ENCODE results near the gene DNM1. TPM values are rescaled to one million over a fixed set of nuclear protein-coding genes. Genes with fewer than 3 reads are reported as not detected.

Gene DNM1
- total and polyA plus RNA-seq, 4 donors, result 0.29 to 5.9 (median 1.1) TPM

- TF ChIP-seq REST (IDR thresholded peaks at IDR 0.05) (no peak), NR2F2 (IDR thresholded peaks at IDR 0.05) (no peak)
Observed at GRCh38 chr9:128222026-128222425, 18.8 kb downstream of the DNM1 start (continued).

GRCh38 chr9:128222880-128223670, 19.9 kb downstream of the DNM1 start:
- 90% methylated on average over 13 of the region's 13 CpGs for WGBS
- TF ChIP-seq REST (IDR thresholded peaks at IDR 0.05), result no peak
- no peak for TF ChIP-seq TAF1 (conservative IDR thresholded peaks at IDR 0.05)
- TF ChIP-seq HNF4A (conservative IDR thresholded peaks at IDR 0.05), result no peak
- no peak for TF ChIP-seq JUND (IDR thresholded peaks at IDR 0.05)
- Histone ChIP-seq H3K27me3 (ENCODE audit: control insufficient read depth in 4 of 4, insufficient read depth in 4 of 4, low read length in 3 of 4) (no peaks in the 10 kb centered on the region), H3K4me3 (ENCODE audit: low read depth in 1 of 3, low read length in 3 of 3) (no peak overlapping the region), H3K4me1 (ENCODE audit: control insufficient read depth in 4 of 4, insufficient read depth in 4 of 4, low read length in 3 of 4) (peaks cover 1 to 13% (median 6%) of the 10 kb centered on the region in 4 donors), H3K9ac (ENCODE audit: low read depth in 1 of 2, low read length in 2 of 2) (no peak overlapping the region), H3K36me3 (ENCODE audit: control insufficient read depth in 4 of 4, insufficient read depth in 3 of 4, low read depth in 1 of 4, low read length in 3 of 4) (peaks cover 0 to 3% (median 0%) of the 10 kb centered on the region in 4 donors), H3K27ac (ENCODE audit: low read depth in 1 of 2, low read length in 2 of 2) (no peak overlapping the region), H3K9me3 (ENCODE audit: control insufficient read depth in 4 of 4, low read length in 3 of 4) (no peaks in the 10 kb centered on the region)
- DNase-seq (ENCODE audit: low spot score), result no peak

GRCh38 chr9:128224877-128225276, 21.7 kb downstream of the DNM1 start:
- Histone ChIP-seq H3K36me3 (ENCODE audit: control insufficient read depth in 4 of 4, insufficient read depth in 3 of 4, low read depth in 1 of 4, low read length in 3 of 4) (peaks cover 0 to 3% (median 0%) of the 10 kb centered on the region in 4 donors), H3K27ac (ENCODE audit: low read depth in 1 of 2, low read length in 2 of 2) (no peak overlapping the region), H3K27me3 (ENCODE audit: control insufficient read depth in 4 of 4, insufficient read depth in 4 of 4, low read length in 3 of 4) (no peaks in the 10 kb centered on the region), H3K9ac (ENCODE audit: low read depth in 1 of 2, low read length in 2 of 2) (no peak overlapping the region), H3K4me3 (ENCODE audit: low read depth in 1 of 3, low read length in 3 of 3) (no peak overlapping the region), H3K4me1 (ENCODE audit: control insufficient read depth in 4 of 4, insufficient read depth in 4 of 4, low read length in 3 of 4) (no peaks in the 10 kb centered on the region), H3K9me3 (ENCODE audit: control insufficient read depth in 4 of 4, low read length in 3 of 4) (no peaks in the 10 kb centered on the region)
- DNase-seq (ENCODE audit: low spot score), result no peak
- 93% methylated on average over 7 of the region's 7 CpGs for WGBS
- TF ChIP-seq FOXA2 (IDR thresholded peaks at IDR 0.05), result no peak
- TF ChIP-seq HNF4G (IDR thresholded peaks at IDR 0.05), result no peak
- TF ChIP-seq ZBTB33 (IDR thresholded peaks at IDR 0.05), result no peak
- no peak for TF ChIP-seq NR2F2 (IDR thresholded peaks at IDR 0.05)
- TF ChIP-seq CTCF (IDR thresholded peaks at IDR 0.05; ENCODE audit: low read depth, low read length, missing input control), result no peak
- TF ChIP-seq TAF1 (conservative IDR thresholded peaks at IDR 0.05), result no peak
- TF ChIP-seq EGR1 (IDR thresholded peaks at IDR 0.05; ENCODE audit: low read depth in 2 of 2), result no peak
- no peak for TF ChIP-seq GABPA (IDR thresholded peaks at IDR 0.05 in 1 of 2, conservative IDR thresholded peaks at IDR 0.05 in 1 of 2)
- TF ChIP-seq SP1 (IDR thresholded peaks at IDR 0.05), result no peak
- TF ChIP-seq ATF3 (IDR thresholded peaks at IDR 0.05), result no peak
- TF ChIP-seq FOXA1 (IDR thresholded peaks at IDR 0.05), result no peak
- TF ChIP-seq MAX (IDR thresholded peaks at IDR 0.05), result no peak
- no peak for TF ChIP-seq HNF4A (conservative IDR thresholded peaks at IDR 0.05)
- no peak for TF ChIP-seq RXRA (IDR thresholded peaks at IDR 0.05)
- no peak for TF ChIP-seq JUND (IDR thresholded peaks at IDR 0.05)

All from liver (tissue), 9 donors.